ENCODE results near the gene SLC35E2B. TPM values are rescaled to one million over a fixed set of nuclear protein-coding genes. Genes with fewer than 3 reads are reported as not detected.

The SLC35E2B gene
- polyA plus RNA-seq, 3 donors, result 12.2 to 29.2 (median 17.7) TPM

- peaks cover 9 to 11% of the 10 kb centered on the region in 2 donors for H3K36me3 Mint-ChIP-seq
- Histone ChIP-seq H4K20me1 (ENCODE audit: insufficient read depth, low read length) (peaks cover 12% of the 10 kb centered on the region), H3K9me3 (replicated peaks in 1 of 2; ENCODE audit: control insufficient read depth in 1 of 2, insufficient read depth in 1 of 2, low read length in 2 of 2) (no peaks in the 10 kb centered on the region), H3K4me2 (replicated peaks; ENCODE audit: extremely low read depth, low read length, poor library complexity, severe bottlenecking) (no peak overlapping the region), H3K4me1 (ENCODE audit: control insufficient read depth in 1 of 2, insufficient read depth in 2 of 2, low read length in 2 of 2) (peaks cover 26 to 33% of the 10 kb centered on the region in 2 donors), H3K27ac (ENCODE audit: low read depth in 1 of 2, low read length in 2 of 2) (no peak overlapping the region), H3K36me3 (replicated peaks in 1 of 2; ENCODE audit: control insufficient read depth in 1 of 2, insufficient read depth in 2 of 2, low read length in 2 of 2) (peaks cover 0 to 5% of the 10 kb centered on the region in 2 donors), H3K79me2 (ENCODE audit: insufficient read depth, low read length) (peaks cover 22% of the 10 kb centered on the region), H3K9ac (ENCODE audit: insufficient read depth, low read length, poor library complexity, severe bottlenecking) (no peak overlapping the region), H3K27me3 (ENCODE audit: control insufficient read depth in 2 of 2, insufficient read depth in 2 of 2, low read length in 2 of 2) (no peaks in the 10 kb centered on the region), H3K4me3 (replicated peaks in 1 of 3; ENCODE audit: low read depth in 2 of 3, low read length in 3 of 3) (no peak overlapping the region), H2AFZ (ENCODE audit: insufficient read depth, low read depth, low read length, poor library complexity, severe bottlenecking) (no peak overlapping the region)
- H3K27me3 Mint-ChIP-seq (ENCODE audit: low read depth in 3 of 3), result peaks cover 0 to 6% (median 0%) of the 10 kb centered on the region in 3 donors
- peak overlapping the region in 1 of 7 donors; percentile 7 for H3K27ac Mint-ChIP-seq
- H3K4me1 Mint-ChIP-seq, result peaks cover 30% of the 10 kb centered on the region
- TF ChIP-seq CTCF (IDR thresholded peaks at IDR 0.05), result no peak
- intact Hi-C loops (cut with micrococcal nuclease), result no loop called here
- no peak for DNase-seq
- 98% methylated on average over 4 of the region's 11 CpGs for WGBS (ENCODE audit: insufficient coverage)
- H3K9me3 Mint-ChIP-seq, result peaks cover 0 to 2% (median 0%) of the 10 kb centered on the region in 7 donors
- H3K4me3 Mint-ChIP-seq, result peak overlapping the region; percentile 16 to 82
Measured at GRCh38 chr1:1617516-1617915, 75.1 kb downstream of the SLC35E2B start.

- Histone ChIP-seq H3K4me1 (ENCODE audit: control insufficient read depth in 1 of 2, insufficient read depth in 2 of 2, low read length in 2 of 2) (peaks cover 26 to 33% of the 10 kb centered on the region in 2 donors), H3K79me2 (ENCODE audit: insufficient read depth, low read length) (peaks cover 22% of the 10 kb centered on the region), H3K27ac (ENCODE audit: low read depth in 1 of 2, low read length in 2 of 2) (no peak overlapping the region), H4K20me1 (ENCODE audit: insufficient read depth, low read length) (peaks cover 12% of the 10 kb centered on the region), H3K36me3 (replicated peaks in 1 of 2; ENCODE audit: control insufficient read depth in 1 of 2, insufficient read depth in 2 of 2, low read length in 2 of 2) (peaks cover 0 to 5% of the 10 kb centered on the region in 2 donors), H3K9me3 (replicated peaks in 1 of 2; ENCODE audit: control insufficient read depth in 1 of 2, insufficient read depth in 1 of 2, low read length in 2 of 2) (no peaks in the 10 kb centered on the region), H3K9ac (ENCODE audit: insufficient read depth, low read length, poor library complexity, severe bottlenecking) (no peak overlapping the region), H3K27me3 (ENCODE audit: control insufficient read depth in 2 of 2, insufficient read depth in 2 of 2, low read length in 2 of 2) (no peaks in the 10 kb centered on the region), H3K4me2 (replicated peaks; ENCODE audit: extremely low read depth, low read length, poor library complexity, severe bottlenecking) (peak overlapping the region; percentile 91), H2AFZ (ENCODE audit: insufficient read depth, low read depth, low read length, poor library complexity, severe bottlenecking) (no peak overlapping the region), H3K4me3 (replicated peaks in 1 of 3; ENCODE audit: low read depth in 2 of 3, low read length in 3 of 3) (peak overlapping the region in 2 of 3 experiments; percentile 44 to 87)
- DNase-seq, result no peak
- Mint-ChIP-seq H3K27me3 (ENCODE audit: low read depth in 3 of 3) (peaks cover 0 to 6% (median 0%) of the 10 kb centered on the region in 3 donors), H3K27ac (peak overlapping the region in 2 of 7 donors; percentile 56 to 79), H3K9me3 (no peaks in the 10 kb centered on the region), H3K4me3 (peak overlapping the region; percentile 82 to 86), H3K36me3 (peaks cover 9 to 11% of the 10 kb centered on the region in 2 donors), H3K4me1 (peaks cover 31% of the 10 kb centered on the region)
- WGBS (ENCODE audit: insufficient coverage), result 94% methylated on average over 18 of the region's 19 CpGs
- TF ChIP-seq CTCF (IDR thresholded peaks at IDR 0.05), result no peak
- intact Hi-C loops (cut with micrococcal nuclease), result no loop called here
Measured at GRCh38 chr1:1616838-1617237, 75.8 kb downstream of the SLC35E2B start.

Measured in CD14-positive monocyte (primary cell).